ENCODE data around the gene FBLL1.
"Not testable (repeated sequence)": the region's sequence is repeated elsewhere in the genome, so short reads cannot be mapped to it uniquely, and the experiment has no call there.

The FBLL1 gene

DNA sequence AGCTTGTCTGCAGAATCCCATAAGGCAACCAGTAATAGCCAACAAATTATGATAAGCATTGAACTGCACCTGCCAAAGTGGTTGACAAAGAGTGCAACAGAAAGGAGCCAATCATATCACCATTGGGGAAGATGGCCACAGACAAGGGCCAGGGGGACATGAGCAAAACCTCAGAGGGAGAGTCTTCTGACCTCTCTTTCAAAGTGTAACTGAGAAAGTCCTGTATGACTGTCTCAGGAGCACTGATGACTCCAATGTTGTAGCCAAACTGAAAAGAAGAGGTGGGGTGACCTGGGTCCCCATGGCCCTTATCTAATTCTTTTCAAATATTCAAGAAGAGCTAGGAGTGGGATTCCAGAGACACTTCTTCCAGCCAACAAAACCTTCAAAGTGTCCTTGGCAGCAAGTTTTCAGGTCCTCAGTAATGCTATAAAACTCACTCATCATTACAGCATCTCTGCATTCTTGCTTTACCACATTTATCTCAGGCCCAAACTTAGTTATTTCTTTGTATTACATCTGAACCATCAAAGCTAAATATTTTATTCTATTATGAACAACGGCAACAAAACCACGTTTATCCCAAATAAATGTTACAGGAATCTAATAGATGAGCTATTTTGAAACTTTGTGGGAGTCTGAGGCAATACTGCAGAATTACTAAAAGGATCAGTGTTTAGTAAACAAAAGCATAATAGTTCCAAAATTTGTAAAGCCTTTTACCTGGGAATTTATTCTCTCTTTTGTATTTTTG, 24.4 kb downstream of the FBLL1 start:
- DNase-seq: no peak

DNA sequence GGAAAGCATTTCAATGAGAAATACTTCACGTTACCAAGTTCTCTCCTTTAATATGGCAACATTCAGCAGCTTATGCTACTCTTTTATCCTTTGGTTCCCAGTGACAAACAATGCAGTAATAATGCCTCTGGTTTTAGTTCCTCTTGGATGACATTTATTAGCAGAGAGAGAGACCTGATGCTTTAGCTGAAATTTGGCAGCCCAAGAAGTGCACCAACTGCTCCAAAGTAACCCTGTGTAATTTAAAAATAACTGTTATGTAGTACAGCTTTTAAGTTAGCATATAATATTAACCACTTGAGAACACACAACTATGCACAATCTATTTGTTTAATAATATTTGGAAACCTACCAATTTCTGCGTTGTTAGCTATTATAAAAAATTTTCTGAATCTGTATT, 28.3 kb downstream of the FBLL1 start:
- no peak for DNase-seq

DNA sequence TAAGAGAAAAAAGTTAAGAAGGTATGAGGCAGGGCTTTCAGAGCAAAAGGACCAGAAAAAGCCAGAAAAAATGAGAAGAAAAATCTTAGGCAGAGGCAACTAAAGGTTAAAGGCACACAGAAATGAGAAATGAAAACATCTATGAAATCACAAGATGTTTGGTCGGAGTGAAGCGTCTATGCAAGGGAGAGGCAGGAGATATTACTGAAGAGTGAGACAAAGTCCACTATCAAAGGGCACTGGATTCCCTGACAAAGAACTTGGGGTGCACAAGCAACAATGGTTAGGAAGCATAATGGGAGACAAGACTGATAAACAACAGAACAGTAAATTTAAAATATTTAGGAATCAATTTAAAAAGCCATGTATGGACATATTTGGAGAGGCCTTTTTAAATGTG, 33.2 kb downstream of the FBLL1 start:
- DNase-seq: no peak

DNA sequence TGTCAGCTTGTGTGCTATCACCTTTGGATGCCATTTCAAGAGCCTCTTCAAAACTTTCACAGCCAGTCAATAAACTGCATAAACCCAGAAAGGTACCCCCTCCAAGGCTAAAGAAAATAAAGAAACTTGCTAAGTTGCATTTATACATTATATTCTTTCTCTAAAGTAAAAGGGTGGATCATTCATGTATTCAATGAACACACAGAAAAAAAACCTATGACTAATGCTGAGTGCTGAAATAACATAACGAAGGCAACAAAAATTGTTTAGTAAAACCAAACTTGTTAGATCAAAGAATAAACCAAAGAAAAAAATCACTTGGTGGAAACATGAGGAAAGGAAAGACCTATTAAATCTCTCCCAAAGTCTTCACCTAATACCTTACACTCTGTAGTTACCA, 34.9 kb downstream of the FBLL1 start:
- no peak for DNase-seq

DNA sequence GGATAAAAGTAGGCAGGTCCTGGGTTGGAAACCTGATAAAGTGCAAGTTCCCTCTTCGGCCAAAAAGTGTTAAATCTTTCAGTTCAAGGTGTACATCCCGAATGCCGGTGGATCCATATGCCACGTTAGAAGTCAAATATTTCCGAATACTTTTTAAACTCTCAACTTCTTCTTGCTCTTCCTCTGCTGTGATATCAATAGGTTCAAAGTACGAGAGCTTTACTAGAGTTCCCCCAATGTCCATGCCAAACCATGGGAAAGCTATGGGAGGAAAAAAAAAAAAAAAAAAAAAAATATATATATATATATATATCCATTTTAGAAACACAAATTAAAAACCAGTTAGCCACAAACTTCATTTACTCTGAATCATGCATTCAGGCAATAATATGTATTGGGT, 39.6 kb downstream of the FBLL1 start:
- no peak for DNase-seq

DNA sequence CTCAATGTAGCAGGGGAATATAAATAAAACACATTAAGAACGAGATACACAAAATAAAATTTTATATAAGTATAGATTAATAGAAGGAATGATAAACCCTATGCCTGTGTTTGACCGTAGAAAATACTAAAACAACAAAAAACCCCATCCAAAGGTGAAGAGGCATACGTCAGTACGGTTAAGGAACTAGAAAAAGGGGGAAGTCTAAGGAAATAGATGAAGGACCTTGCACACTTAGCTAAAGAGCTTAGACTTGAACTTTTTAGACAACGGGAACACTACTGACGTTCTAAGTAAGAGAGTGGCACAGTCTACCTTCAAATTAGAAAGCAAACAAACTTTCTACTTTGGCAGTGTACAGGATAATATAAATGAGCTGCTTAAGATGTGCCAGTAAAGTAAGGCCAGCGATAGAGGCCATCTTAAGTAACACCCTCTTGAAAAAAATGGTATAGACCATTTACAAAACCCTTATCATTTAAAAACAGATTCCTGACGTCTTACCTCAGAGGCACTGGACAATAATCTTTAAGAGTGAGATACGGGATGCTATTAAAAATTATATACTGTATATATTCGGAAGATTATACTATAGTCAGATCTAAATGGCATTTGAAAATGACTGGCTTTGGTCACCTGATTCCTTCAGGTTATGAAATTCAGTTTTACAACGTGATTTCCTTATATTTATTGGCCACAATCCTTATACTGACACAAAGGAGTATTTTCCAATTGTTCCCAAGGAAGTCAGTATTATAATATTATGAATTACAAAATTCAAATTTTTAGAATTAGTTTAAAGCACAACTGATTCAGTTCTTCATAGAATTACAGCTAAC, 41.6 kb downstream of the FBLL1 start:
- DNase-seq: no peak

DNA sequence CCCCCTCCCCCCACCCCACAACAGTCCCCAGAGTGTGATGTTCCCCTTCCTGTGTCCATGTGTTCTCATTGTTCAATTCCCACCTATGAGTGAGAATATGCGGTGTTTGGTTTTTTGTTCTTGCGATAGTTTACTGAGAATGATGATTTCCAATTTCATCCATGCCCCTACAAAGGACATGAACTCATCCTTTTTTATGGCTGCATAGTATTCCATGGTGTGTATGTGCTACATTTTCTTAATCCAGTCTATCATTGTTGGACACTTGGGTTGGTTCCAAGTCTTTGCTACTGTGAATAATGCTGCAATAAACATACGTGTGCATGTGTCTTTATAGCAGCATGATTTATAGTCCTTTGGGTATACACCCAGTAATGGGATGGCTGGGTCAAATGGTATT, 44.6 kb downstream of the FBLL1 start:
- not testable (repeated sequence) for DNase-seq

DNA sequence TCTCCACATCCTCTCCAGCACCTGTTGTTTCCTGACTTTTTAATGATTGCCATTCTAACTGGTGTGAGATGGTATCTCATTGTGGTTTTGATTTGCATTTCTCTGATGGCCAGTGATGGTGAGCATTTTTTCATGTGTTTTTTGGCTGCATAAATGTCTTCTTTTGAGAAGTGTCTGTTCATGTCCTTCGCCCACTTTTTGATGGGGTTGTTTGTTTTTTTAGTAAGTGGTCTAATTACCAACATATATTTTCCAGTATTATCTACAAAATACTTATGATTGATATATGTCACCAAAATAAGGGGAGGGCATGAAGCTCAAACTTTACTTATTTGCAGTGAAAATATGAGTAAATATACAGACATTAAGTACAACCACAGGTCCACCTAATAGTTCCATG, 45.1 kb downstream of the FBLL1 start:
- DNase-seq: not testable (repeated sequence)

DNA sequence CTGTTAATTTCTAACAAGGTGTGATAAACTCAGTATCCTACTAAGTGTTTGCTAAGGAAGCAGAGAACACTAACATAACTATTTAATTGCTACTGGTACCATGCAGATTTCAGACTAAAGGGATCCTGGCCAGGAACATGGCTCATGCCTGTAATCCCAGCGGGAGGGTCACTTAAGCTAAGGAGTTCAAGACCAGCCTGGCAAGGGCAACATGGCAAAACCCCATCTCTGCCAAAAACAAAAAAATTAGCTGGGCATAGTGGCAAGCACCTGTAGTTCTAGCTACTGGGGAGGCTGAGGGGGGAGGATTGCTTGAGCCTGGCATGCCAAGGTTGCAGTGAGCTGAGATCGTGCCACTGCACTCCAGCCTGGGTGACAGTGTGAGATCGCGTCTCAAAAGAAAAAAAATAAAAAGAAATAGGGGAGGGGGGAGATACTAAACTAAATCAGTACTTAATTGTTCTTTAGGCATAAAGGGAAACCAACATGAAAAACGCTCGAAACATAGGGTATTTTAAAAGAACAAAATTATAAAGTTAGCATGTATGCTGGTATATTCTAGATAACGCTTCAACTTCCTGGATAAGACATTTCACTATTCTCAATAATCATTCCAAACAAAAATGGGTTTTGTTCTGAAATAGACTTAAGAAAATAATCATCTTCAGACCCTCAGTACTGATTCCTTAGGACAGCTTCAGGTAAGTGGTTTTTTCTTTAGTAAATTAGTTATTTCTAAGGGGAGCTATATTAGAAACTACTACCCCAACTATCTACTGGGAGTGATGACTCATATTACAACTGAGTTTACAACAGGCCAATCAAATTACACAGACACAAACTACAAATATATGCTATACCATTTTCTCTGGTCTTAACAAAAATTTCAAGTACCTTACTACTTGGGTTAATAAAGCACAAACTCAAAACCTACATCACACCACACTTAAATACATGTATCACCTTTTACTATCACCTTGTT, 46.6 kb downstream of the FBLL1 start:
- no peak for DNase-seq

DNA sequence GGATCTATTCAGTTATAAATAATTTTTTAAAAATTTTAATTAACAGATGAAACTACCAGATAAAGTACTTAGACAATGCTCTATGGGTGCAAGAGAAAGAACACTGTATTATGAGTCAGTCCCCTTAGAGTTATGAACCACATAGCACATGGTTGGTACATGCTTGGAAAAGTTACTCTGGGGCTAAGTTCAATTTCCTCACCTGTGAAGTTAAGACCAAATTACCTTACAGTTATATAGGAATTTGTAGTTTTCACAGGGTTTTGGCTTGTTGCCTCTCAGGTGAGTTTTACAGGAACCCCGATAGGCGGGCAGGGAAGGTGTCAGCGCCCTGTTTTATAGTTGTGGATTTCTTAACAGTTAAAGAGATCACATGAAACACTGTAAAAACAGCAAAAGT, 48.9 kb downstream of the FBLL1 start:
- no peak for DNase-seq

DNA sequence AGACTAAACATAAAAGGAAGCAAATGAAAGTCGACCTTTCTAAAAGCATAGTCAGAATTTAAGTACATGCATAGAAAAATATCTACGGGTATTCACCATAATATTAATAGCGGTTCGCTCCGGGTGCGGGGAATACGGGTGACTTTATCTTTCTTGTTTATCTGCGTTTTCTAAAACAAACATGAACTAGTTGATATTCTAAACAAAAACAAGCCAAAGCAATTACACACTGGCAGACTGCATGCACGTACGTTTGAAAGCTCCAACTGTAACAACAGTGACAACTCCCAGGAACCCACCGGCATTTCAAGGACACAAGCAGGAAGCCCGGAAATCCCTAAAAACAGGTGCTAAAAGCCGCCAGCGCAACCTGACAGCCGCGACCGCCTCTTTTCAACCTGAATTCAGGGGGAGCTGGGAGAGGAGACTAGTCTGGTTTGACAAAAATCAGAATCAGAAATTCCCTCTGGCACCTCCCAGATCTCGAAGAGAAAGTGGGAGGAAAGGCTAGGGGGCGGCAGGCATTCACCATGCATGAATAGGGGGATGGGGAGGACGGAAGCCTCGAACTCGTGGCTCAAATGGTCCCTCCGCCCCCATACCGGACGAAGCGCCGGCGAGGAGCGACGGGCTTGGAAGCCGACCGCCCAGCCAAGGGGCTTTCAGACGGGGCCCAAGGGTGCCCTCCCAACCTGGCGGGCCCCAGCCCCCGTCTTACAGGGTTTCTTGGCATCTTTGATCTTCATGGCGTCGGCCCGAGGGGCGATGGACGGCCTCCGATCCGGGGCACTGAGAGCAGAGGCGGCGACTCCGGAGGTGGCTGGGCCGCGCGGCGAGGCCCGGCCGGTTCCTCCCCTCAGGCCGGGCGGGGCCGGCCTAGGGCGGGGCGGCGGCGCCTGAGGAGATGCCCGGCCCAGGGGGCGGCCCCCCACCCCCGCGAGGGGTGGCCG, 49.7 kb downstream of the FBLL1 start, which contains the start of gene PANK3:
Gene PANK3 (minus strand): TSS at position 831 of the 950 bp plus-strand sequence. CDS start 85 bp downstream, at position 746.
- peak; percentile 1 to 29 for DNase-seq

DNA sequence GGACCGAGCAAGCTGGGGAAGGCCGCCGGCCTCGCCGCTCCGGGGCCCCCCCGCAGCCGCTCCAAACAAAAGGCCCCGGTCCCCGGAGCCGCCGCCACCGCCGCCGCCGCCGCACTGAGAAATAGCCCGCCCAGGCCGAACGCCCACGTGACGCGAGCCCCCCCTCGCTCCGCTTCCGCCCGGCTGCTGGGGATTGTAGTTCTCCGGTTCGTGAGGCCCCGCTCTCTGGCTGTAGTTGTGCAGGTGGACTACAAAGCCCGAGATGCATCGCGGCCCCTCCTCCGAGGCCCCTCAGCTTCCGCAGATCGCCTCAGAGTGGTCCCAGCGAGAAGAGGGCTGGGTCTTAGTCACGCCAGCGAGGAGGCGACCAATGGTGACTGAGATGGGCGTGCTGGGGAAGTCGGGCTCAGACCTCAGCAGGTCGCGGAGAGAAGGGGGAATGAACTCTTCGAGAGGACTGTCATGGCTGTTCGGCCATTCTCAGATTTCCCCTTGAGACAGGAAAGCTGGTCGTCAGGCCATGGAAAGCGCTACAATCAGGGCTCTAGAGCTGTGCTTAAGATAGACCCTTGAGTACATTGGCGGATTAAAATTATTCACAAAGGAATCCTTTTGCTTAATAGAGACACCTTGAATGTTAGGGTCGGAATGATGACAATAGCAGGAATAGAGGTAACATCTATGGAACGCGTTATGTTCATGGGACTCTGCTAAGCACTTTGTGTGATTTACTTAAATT, 50.6 kb downstream of the FBLL1 start:
- DNase-seq: peak; percentile 97 to 98

DNA sequence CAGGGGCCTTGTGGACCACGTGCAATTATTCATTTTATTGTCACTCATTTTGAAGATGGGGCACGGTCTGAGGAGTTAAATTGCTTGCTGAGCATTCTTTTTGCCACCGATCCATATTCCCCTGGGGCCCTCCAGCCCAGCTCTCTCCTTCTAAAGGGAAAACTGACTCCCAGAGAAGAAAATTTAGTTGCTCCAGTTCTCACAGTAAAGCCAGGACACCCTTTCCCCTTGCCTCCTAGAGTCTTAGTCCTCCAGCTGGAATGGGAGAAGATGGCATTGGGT, 51.1 kb downstream of the FBLL1 start:
- no peak for DNase-seq

Data from CD4-positive, alpha-beta T cell treated with Interleukin-1 beta for 1 hour (primary cell).